H54 (cell line): ENCODE data around the gene SORCS2.

Source experiments
- DNase-seq: peaks from one replicate; pipeline ENCODE4 v3.0.0; 2011; ENCODE audit warnings: low spot score, mixed read lengths; ENCODE audit not compliant: insufficient read length
- FAIRE-seq: peaks from 3 replicates; lab custom pipeline; 2011; peaks lifted over from hg19 to GRCh38; lab: Jason Lieb, UNC
- POLR2A ChIP-seq: IDR thresholded peaks from 2 replicates; pipeline ENCODE4 v1.6.1; 2011; ENCODE audit warnings: low read depth, mild to moderate bottlenecking, low read length

Gene SORCS2

GRCh38 chr4:7712021-7712671 is 519.8 kb downstream of the SORCS2 start:
- DNase-seq (no peak), FAIRE-seq (no peak)
- TF ChIP-seq POLR2A = no peak

GRCh38 chr4:7713757-7714156 is 521.4 kb downstream of the SORCS2 start:
- DNase-seq (no peak), FAIRE-seq (no peak)
- no peak for TF ChIP-seq POLR2A

GRCh38 chr4:7714176-7714575 is 521.8 kb downstream of the SORCS2 start:
- no peak for DNase-seq
- no peak for TF ChIP-seq POLR2A
- no peak for FAIRE-seq

GRCh38 chr4:7714738-7715137 is 522.4 kb downstream of the SORCS2 start:
- DNase-seq (no peak), FAIRE-seq (no peak)
- no peak for TF ChIP-seq POLR2A

- no peak for DNase-seq
- no peak for FAIRE-seq
- TF ChIP-seq POLR2A = no peak
These were observed 523.1 kb downstream of the SORCS2 start for GRCh38 chr4:7715271-7716009.

- TF ChIP-seq POLR2A = no peak
- FAIRE-seq (no peak), DNase-seq (no peak)
These were observed 523.8 kb downstream of the SORCS2 start for GRCh38 chr4:7716010-7716721.

GRCh38 chr4:7717161-7717560 is 524.8 kb downstream of the SORCS2 start:
- no peak for FAIRE-seq
- TF ChIP-seq POLR2A = no peak
- DNase-seq = no peak

GRCh38 chr4:7717946-7718490 is 525.7 kb downstream of the SORCS2 start:
- TF ChIP-seq POLR2A = no peak
- FAIRE-seq (no peak), DNase-seq (no peak)

GRCh38 chr4:7719354-7720174 is 527.2 kb downstream of the SORCS2 start:
- FAIRE-seq = no peak

GRCh38 chr4:7721984-7722551 is 529.7 kb downstream of the SORCS2 start:
- TF ChIP-seq POLR2A = no peak
- no peak for FAIRE-seq
- no peak for DNase-seq

More at GRCh38 chr4:7719354-7720174, 527.2 kb downstream of the SORCS2 start:
- DNase-seq = peak; percentile 61
- TF ChIP-seq POLR2A = no peak

GRCh38 chr4:7722766-7723387 is 530.5 kb downstream of the SORCS2 start:
- DNase-seq = no peak
- no peak for FAIRE-seq
- TF ChIP-seq POLR2A = no peak

- FAIRE-seq (no peak), DNase-seq (no peak)
- TF ChIP-seq POLR2A = no peak
These were observed 531.3 kb downstream of the SORCS2 start for GRCh38 chr4:7723625-7724024.
